Measurements from ENCODE around the gene SRSF7. TPM values are rescaled to one million over a fixed set of nuclear protein-coding genes. Genes with fewer than 3 reads are reported as not detected.
"Not testable (repeated sequence)": the region's sequence is repeated elsewhere in the genome, so short reads cannot be mapped to it uniquely, and the experiment has no call there.

Gene SRSF7
- total RNA-seq, 1 donor, result 244 TPM

DNA sequence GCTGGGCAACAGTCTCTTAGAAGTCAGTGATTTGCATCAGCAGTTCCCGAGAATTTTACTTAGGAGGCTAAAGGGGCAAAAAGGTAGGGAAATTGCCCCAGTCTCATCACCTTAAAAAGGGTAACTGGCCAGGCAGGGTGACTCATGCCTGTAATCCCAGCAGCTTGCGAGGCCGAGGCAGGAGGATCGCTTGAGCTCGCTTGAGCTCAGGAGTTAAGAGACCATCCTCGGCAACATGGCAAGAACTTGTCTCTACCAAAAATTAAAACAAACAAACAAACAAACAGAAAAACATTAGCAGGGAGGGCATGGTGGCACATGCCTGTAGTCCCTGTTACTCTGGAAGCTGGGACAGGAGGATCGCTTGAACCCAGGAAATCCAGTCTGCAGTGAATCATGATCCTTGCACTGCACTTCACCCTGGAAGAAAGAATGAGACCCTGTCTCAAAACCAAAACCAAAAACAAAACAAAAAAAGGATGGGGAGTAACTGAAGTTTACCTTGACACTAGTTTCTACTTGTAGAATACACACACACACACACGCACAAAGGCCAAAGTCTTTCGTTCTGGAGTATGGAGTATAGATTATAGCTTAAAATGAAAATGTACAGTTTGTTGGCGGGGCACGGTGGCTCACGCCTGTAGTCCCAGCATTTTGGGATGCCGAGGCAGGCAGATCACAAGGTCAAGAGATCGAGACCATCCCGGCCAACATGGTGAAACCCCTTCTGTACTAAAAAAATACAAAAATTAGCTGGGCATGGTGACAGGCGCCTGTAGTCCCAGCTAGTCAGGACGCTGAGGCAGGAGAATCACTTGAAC lies 24.1 kb upstream of the SRSF7 start:
- Histone ChIP-seq H3K27me3 (ENCODE audit: insufficient read depth, low read length) (peaks cover 6% of the 10 kb centered on the region), H3K4me1 (ENCODE audit: insufficient read depth, low read length) (peaks cover 10% of the 10 kb centered on the region), H3K4me3 (ENCODE audit: low read length) (no peak overlapping the region), H3K9me3 (ENCODE audit: low read depth, low read length) (no peaks in the 10 kb centered on the region)

DNA sequence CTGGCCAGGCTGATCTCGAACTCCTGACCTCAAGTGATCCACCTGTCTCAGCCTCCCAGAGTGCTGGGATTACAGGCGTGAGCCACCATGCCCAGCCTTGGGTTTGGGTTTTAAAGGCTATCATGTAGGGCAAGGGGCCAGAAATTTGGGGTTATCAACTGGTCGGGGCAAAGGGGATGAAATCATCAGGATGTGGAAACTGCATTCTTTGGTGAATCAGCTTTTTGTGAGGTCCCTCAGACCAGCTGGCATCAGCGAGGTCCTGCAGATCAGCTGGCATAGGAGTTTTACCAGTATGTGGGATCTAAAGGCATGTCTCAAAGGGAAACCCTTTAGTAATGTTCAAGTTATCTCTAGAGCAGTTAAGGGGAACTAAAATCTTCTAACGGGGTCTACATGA lies 20.5 kb upstream of the SRSF7 start:
- H3K9me3 ChIP-seq (ENCODE audit: low read depth, low read length), result no peaks in the 10 kb centered on the region
- H3K27me3 ChIP-seq (ENCODE audit: insufficient read depth, low read length), result no peaks in the 10 kb centered on the region
- no peak overlapping the region for H3K4me3 ChIP-seq (ENCODE audit: low read length)
- no peaks in the 10 kb centered on the region for H3K4me1 ChIP-seq (ENCODE audit: insufficient read depth, low read length)

- no peak overlapping the region for H3K4me3 ChIP-seq (ENCODE audit: low read length)
These were observed 14.4 kb upstream of the SRSF7 start for GRCh38 chr2:38765551-38765950.

GRCh38 chr2:38765149-38765548 lies 14.0 kb upstream of the SRSF7 start:
- Histone ChIP-seq H3K27me3 (ENCODE audit: insufficient read depth, low read length) (no peaks in the 10 kb centered on the region), H3K4me3 (ENCODE audit: low read length) (no peak overlapping the region), H3K4me1 (ENCODE audit: insufficient read depth, low read length) (no peaks in the 10 kb centered on the region), H3K9me3 (ENCODE audit: low read depth, low read length) (no peaks in the 10 kb centered on the region)

More at GRCh38 chr2:38765551-38765950, 14.4 kb upstream of the SRSF7 start:
- no peaks in the 10 kb centered on the region for H3K4me1 ChIP-seq (ENCODE audit: insufficient read depth, low read length)
- no peaks in the 10 kb centered on the region for H3K27me3 ChIP-seq (ENCODE audit: insufficient read depth, low read length)
- no peaks in the 10 kb centered on the region for H3K9me3 ChIP-seq (ENCODE audit: low read depth, low read length)

- H3K9me3 ChIP-seq (ENCODE audit: low read depth, low read length), result no peaks in the 10 kb centered on the region
- H3K4me1 ChIP-seq (ENCODE audit: insufficient read depth, low read length), result no peaks in the 10 kb centered on the region
- no peaks in the 10 kb centered on the region for H3K27me3 ChIP-seq (ENCODE audit: insufficient read depth, low read length)
- no peak overlapping the region for H3K4me3 ChIP-seq (ENCODE audit: low read length)
These were observed 12.6 kb upstream of the SRSF7 start for GRCh38 chr2:38763728-38764127.

GRCh38 chr2:38763228-38763627 lies 12.1 kb upstream of the SRSF7 start:
- H3K4me1 ChIP-seq (ENCODE audit: insufficient read depth, low read length), result no peaks in the 10 kb centered on the region
- H3K27me3 ChIP-seq (ENCODE audit: insufficient read depth, low read length), result no peaks in the 10 kb centered on the region
- no peak overlapping the region for H3K4me3 ChIP-seq (ENCODE audit: low read length)
- no peaks in the 10 kb centered on the region for H3K9me3 ChIP-seq (ENCODE audit: low read depth, low read length)

- not testable (repeated sequence) for H3K9me3 ChIP-seq (ENCODE audit: low read depth, low read length); H3K27me3 ChIP-seq (ENCODE audit: insufficient read depth, low read length); H3K4me3 ChIP-seq (ENCODE audit: low read length)
- H3K4me1 ChIP-seq (ENCODE audit: insufficient read depth, low read length), result peaks cover 18% of the 10 kb centered on the region
These were observed 4.7 kb upstream of the SRSF7 start for GRCh38 chr2:38755891-38756290.

DNA sequence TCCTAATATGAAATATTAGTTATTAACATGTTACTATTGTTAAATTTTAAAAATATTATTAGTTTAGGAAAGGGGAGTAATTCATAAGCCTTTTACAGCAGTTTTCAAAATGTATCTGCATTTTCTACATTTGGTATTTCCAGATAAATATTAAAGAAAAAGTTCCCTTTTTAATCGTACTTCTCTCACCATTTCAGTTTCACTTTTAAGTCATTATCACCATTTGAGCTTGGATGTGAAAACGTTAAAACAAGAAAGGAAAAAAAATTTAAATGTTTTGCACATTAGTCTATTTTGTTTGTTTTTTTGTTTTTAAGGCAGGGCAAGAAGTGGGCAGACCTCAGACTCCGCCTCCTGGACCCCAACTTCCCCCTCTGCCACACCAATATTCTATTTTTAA lies 3.3 kb upstream of the SRSF7 start:
- Histone ChIP-seq H3K9me3 (ENCODE audit: low read depth, low read length) (no peaks in the 10 kb centered on the region), H3K27me3 (ENCODE audit: insufficient read depth, low read length) (no peaks in the 10 kb centered on the region), H3K4me3 (ENCODE audit: low read length) (peak overlapping the region; percentile 40), H3K4me1 (ENCODE audit: insufficient read depth, low read length) (peaks cover 26% of the 10 kb centered on the region)

GRCh38 chr2:38754049-38754448 lies 2.9 kb upstream of the SRSF7 start:
- no peak overlapping the region for H3K4me3 ChIP-seq (ENCODE audit: low read length)
- H3K4me1 ChIP-seq (ENCODE audit: insufficient read depth, low read length), result peaks cover 30% of the 10 kb centered on the region
- H3K9me3 ChIP-seq (ENCODE audit: low read depth, low read length), result no peaks in the 10 kb centered on the region

GRCh38 chr2:38751596-38752410 lies 642 bp upstream of the SRSF7 start:
- peak overlapping the region; percentile 91 for H3K4me3 ChIP-seq (ENCODE audit: low read length)
- no peaks in the 10 kb centered on the region for H3K27me3 ChIP-seq (ENCODE audit: insufficient read depth, low read length)
- peaks cover 52% of the 10 kb centered on the region for H3K4me1 ChIP-seq (ENCODE audit: insufficient read depth, low read length)
- no peaks in the 10 kb centered on the region for H3K9me3 ChIP-seq (ENCODE audit: low read depth, low read length)

More at GRCh38 chr2:38754049-38754448, 2.9 kb upstream of the SRSF7 start:
- no peaks in the 10 kb centered on the region for H3K27me3 ChIP-seq (ENCODE audit: insufficient read depth, low read length)

GRCh38 chr2:38750011-38750890 lies 910 bp downstream of the SRSF7 start:
- peaks cover 56% of the 10 kb centered on the region for H3K4me1 ChIP-seq (ENCODE audit: insufficient read depth, low read length)
- no peaks in the 10 kb centered on the region for H3K9me3 ChIP-seq (ENCODE audit: low read depth, low read length)
- no peaks in the 10 kb centered on the region for H3K27me3 ChIP-seq (ENCODE audit: insufficient read depth, low read length)
- peak overlapping the region; percentile 91 for H3K4me3 ChIP-seq (ENCODE audit: low read length)

GRCh38 chr2:38748943-38749804 lies 2.0 kb downstream of the SRSF7 start:
- Histone ChIP-seq H3K4me3 (ENCODE audit: low read length) (peak overlapping the region; percentile 91), H3K27me3 (ENCODE audit: insufficient read depth, low read length) (no peaks in the 10 kb centered on the region), H3K4me1 (ENCODE audit: insufficient read depth, low read length) (peaks cover 51% of the 10 kb centered on the region), H3K9me3 (ENCODE audit: low read depth, low read length) (no peaks in the 10 kb centered on the region)

DNA sequence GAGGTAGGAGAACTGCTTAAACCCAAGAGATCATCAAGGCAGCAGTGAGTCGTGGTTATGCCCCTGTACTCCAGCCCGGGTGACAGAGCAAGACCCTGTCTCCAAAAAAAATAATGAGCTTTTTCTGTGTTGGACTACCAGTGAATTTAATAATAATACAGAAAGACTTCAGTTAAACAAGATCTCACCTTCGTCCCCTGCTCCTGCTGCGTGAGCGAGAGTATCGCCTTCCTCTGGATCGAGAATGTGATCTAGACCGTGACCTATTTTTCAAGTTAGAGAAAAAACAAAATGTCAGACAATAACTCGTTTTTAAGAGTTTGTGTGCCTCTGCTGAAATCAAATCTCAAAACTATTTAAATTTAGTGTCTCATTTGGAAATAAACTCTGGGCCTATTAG lies 2.8 kb downstream of the SRSF7 start:
- Histone ChIP-seq H3K4me1 (ENCODE audit: insufficient read depth, low read length) (peaks cover 46% of the 10 kb centered on the region), H3K9me3 (ENCODE audit: low read depth, low read length) (no peaks in the 10 kb centered on the region), H3K4me3 (ENCODE audit: low read length) (no peak overlapping the region), H3K27me3 (ENCODE audit: insufficient read depth, low read length) (no peaks in the 10 kb centered on the region)

DNA sequence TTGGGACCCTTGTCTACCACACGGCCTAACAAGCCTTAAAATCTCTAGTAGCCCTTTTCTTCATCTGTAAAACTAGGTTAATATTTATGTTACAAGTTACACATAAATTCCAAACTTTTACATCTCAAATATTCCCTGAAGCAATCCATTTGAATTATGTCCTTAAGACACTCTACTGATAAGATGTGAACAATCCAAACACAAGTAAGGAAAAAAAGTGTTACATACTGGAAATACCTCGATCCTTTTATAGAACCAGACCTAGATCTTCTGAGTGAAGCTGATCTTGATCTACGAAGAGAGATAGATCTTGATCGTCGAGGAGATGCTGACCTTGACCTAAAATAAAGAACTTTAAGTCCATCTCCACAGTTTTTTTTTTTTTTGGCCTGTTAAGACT lies 3.3 kb downstream of the SRSF7 start:
- Histone ChIP-seq H3K27me3 (ENCODE audit: insufficient read depth, low read length) (no peaks in the 10 kb centered on the region), H3K4me3 (ENCODE audit: low read length) (no peak overlapping the region), H3K4me1 (ENCODE audit: insufficient read depth, low read length) (peaks cover 46% of the 10 kb centered on the region), H3K9me3 (ENCODE audit: low read depth, low read length) (no peaks in the 10 kb centered on the region)

All from mononuclear cell (primary cell).